Mesenteric fat pad (tissue), 1 donor: ENCODE data around the gene ANKEF1. TPM values are rescaled to one million over a fixed set of nuclear protein-coding genes. Genes with fewer than 3 reads are reported as not detected.
"Not testable (repeated sequence)": the region's sequence is repeated elsewhere in the genome, so short reads cannot be mapped to it uniquely, and the experiment has no call there.

Source experiments
- DNase-seq: peaks from one replicate; pipeline ENCODE4 v3.0.0-alpha.2; 2020; ENCODE audit warnings: low spot score
- total RNA-seq: library from RNA; stranded (reverse); fragmentation: NEBNext Ultra II Directional; extraction: Animal tissue kit (Norgen Biotek cat#: 25700); gene quantifications from one replicate; pipeline ENCODE4 v1.2.1, GENCODE V29; 2021
- donor health status: DM: yes; HTN: yes; CAD: no.

ANKEF1 gene
- total RNA-seq, 1 donor from 2014 or later, result 4.9 TPM

GRCh38 chr20:10031451-10032215, 3.2 kb upstream of the ANKEF1 start:
- DNase-seq, result not testable (repeated sequence)

GRCh38 chr20:10032269-10032668, 2.5 kb upstream of the ANKEF1 start:
- DNase-seq, result not testable (repeated sequence)

- DNase-seq, result no peak
Observed at GRCh38 chr20:10033905-10034650, 709 bp upstream of the ANKEF1 start.

- DNase-seq, result not testable (repeated sequence)
Observed at GRCh38 chr20:10036321-10036720, 1.5 kb downstream of the ANKEF1 start.

DNA sequence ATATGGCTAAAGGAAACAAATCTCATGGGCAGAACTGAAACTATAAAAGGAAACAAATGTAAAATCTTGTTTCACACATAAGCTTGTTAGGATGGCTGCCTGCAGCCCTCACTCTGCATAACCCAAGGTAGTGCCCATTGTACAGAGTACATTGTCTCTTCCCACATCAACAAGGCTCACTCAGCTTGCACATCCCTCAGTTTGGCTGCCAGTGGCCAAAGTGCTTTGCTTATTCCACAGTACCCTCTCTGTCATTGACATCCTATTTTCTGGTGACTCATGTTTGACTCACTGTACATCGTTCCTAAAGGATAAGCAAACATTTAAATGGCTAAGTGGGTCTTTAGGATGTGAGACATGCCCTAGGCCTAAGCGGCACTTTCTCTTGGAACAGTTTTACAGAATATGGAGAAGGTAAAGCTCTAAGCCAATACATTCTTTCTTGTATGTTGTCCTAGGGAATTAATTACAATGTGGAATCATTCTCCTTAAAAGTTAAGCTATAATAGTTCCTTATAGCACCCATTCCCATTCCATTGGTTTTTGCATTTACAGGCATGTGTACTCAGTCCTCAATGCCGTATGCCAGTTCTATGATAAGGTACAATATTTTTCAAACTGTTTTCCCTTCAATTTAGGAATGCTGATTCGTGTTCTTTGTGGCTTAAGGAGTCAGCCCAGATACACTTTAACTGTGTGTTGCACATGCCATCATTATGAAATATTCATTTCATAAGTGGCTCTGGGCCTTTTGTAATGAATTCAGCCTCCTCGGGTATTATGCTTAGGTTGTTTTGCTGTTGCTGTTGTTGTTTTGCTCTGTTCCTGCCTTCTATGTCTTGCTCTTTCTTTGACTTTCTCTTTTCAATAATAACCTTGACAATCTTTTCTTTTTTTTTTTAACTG, 5.5 kb downstream of the ANKEF1 start:
- no peak for DNase-seq

GRCh38 chr20:10042086-10042485, 7.3 kb downstream of the ANKEF1 start:
- DNase-seq, result no peak

- no peak for DNase-seq
Observed at GRCh38 chr20:10047427-10047826, 12.6 kb downstream of the ANKEF1 start.

DNA sequence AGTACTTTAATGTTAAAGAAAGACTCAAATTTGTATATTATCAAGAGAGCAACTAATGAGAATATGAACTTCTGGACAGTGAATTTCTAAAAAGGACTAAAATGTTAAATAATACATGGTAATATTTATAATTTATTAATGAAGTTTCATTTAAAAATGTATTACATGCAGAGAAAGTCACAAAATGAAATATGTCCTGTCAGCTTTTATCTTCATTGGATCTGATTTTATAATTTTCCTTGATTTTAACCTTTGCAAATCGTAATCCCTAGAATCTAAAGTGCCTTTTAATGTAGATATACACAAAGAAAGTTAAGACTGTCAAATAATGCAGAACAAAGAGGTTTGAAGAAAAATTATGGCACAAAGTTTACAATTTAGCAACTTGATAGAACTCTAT, 16.4 kb downstream of the ANKEF1 start:
- no peak for DNase-seq

DNA sequence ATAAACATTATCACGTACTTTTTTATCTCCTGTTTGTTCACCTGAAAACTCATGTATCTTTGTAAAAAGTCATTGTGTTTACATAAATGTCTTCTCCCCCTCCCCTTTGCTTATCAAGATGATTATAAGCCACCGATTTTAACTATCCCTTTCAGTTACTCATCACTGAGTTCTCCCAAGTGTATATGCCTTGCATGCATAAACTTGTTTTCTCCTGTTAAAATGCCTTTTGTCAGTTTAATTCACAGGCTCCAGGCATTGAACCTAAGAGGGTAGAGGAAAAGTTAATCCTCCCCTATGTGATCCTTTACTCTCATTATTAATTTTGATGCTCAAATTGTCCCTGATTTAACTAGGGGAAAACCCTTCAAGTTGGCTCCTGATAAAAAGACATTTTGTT, 24.2 kb downstream of the ANKEF1 start:
- DNase-seq, result no peak

DNA sequence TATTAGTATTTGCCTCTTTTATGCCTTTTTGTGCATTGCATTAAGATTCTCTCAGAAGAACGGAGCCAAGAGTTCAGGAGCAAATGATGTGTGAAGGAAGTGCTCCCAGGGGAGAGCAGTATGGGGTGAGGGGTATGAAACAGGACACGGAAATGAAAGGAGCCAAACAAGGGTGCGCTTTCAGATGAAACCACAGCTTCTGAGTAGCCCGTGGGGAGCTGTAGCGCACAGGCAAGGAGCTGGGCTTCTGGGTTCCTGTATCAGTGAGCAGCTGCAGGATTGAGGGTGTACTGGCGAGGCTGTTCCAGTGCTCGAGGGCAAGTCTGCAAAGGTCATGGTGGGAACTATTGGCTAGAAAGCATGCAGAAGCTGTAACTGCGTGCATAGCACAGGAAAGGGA, 25.4 kb downstream of the ANKEF1 start:
- no peak for DNase-seq

DNA sequence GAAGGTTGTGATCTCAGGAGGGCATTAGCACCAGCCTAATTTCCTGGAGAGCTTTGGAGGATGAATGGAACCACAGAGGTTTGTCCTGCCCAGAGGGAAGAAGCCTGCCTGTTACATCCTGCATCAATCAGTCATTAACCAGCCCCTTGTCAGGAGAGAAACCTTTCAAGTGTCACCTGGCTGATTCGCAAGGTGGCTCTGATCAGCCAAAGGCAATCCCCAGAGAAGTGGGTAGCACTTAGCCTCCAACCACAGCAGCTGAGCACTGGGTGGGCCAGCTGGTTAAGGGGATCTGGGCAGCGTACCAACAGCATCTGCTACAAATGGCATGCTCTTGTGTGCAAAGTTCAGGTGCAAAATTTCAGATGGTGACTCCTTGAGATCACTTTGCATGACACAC, 26.9 kb downstream of the ANKEF1 start:
- DNase-seq, result no peak

DNA sequence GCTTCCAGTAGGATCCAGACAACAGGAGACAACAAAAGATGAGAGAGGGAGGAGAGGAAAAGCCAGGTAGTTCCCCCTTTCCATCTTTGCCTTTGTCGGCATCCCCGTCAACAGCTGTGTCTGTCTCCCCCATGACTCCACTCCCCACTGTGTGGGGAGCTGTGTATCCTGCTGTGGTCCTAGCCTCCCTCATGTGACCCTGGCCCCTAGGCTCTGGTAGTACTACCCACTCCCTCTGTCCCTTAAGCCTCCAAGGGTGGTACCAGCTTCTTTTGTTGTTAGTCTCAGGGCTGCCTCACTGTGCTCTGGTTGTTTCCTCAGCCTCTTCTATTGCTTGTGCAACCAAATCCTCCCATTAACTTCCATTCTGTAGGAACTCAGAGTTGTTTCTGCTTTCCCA, 28.7 kb downstream of the ANKEF1 start:
- DNase-seq, result no peak

GRCh38 chr20:10064611-10065010, 29.8 kb downstream of the ANKEF1 start:
- no peak for DNase-seq

GRCh38 chr20:10065154-10065833, 30.5 kb downstream of the ANKEF1 start:
- DNase-seq, result no peak

GRCh38 chr20:10067321-10067720, 32.5 kb downstream of the ANKEF1 start:
- DNase-seq, result no peak

GRCh38 chr20:10074513-10074912, 39.7 kb downstream of the ANKEF1 start:
- no peak for DNase-seq

DNA sequence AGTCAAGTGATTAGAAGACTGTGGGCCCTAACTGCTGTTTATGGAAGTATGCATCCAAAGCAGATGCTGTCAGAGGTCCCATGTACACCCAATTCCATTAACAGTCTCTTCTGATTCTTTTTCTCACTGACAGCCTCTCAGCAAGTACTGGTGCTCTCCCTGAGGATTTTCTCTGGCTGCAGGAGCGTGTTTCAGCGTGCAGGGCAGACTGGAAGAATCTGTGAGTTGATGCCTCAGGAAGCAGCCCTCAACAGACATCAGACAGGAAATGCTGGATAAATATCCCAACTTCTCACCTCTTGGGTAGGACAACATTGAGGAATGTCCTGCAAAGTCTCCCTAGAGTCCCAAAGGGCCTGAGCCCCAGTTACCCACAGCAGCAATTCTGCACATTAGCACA, 40.8 kb downstream of the ANKEF1 start:
- DNase-seq, result no peak

DNA sequence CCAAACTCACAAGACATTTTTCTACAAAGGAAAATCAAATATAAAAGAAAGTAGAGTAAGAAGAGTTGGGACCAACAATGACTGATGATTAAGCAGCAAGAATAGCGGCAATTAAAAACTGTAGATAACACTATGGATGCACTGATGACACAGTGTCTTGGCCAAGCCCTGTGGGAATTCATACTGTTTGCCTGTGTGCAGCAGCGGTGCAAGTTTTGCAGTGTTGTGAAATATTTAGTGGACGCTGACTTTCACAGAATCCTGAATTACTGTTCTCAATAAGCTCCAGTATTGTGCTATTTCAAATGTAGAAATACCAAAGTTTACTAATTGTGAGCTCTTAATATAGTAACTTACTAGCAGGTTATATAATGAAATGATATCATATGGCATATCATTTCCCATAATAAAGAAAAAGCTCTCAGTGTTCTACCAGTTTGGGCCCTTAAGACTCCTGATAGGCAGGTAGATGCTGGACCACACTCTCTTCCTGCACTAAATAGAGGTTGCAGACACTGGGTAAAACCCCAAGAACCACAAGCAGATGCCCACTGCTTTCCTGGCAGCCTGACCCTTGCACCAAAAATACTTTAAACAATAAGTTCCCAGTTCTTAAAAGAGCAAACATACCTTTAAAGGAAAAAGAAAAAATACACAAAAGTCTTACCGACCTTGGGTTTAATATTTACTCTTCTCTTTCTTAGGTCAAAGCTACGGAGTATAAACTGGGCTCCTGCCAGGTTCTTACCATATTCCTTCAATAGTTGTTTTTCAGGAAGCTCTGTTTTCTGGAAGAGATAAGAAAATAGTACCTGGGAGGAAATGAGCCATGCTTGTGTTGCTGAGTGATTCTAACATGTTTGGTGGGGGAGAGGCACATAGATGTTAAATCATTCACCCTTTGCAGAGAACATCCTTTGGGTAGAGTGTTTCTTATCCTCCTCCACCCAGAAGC, 41.6 kb downstream of the ANKEF1 start:
- DNase-seq, result no peak

DNA sequence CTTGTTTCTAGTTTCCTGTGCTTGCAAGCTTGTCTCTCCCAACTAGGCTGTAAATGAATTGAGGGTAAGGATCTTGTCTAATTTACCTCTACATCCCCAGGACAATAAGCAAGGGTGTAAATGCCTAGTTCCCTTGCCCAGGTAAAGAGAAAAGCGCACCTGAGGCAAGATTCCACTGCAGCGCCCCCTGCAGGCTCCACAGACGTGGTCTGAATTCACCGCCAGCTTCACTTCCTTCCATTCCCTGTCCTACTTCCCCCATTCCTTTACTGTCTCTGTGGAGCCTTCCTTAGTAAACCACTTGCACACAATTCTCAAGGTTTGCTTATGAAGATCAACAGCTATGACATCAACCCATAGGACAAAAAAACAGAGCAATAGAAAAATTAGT, 42.3 kb downstream of the ANKEF1 start:
- DNase-seq, result no peak

DNA sequence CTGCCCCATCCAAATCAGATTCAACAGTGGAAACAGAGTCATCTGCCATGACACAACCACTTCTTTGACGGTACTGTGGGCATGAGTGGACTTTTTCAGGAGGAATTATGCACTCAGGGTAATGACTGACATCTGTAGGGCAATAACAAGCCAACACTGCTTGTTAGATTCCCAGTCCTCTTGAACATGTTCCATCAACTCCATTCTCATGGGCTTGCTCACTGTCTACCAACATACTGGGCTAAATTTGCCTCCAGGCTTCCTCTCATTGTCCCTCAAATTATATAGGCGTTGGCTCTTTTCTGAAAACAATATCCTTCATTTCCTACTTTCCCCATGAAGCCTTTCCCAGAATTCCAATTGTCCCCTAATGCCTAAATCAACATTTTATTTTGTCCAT, 43.1 kb downstream of the ANKEF1 start:
- DNase-seq, result no peak
